Right renal cortex interstitium (tissue), 3 donors: ENCODE results near the gene DNAJB6. TPM values are rescaled to one million over a fixed set of nuclear protein-coding genes. Genes with fewer than 3 reads are reported as not detected.

Source experiments
- DNase-seq, 3 donors: peaks; one replicate each; pipeline ENCODE4 v3.0.0-alpha.2; 2013; ENCODE audit warnings: low read depth in 3 of 3, low spot score in 2 of 3
- polyA plus RNA-seq, 3 donors: library from polyadenylated mRNA; unstranded; fragments of 120-200 nt; gene quantifications; one replicate each; pipeline ENCODE4 v1.2.1, GENCODE V29; 2013; ENCODE audit not compliant: insufficient read length in 3 of 3

Gene DNAJB6
- polyA plus RNA-seq, 3 donors = 158 to 169 (median 166) TPM

GRCh38 chr7:157407512-157408257 lies 70.9 kb downstream of the DNAJB6 start:
- no peak for DNase-seq

GRCh38 chr7:157408258-157409101 lies 71.7 kb downstream of the DNAJB6 start:
- DNase-seq = no peak

- no peak for DNase-seq
Observed at GRCh38 chr7:157409149-157409752, 72.4 kb downstream of the DNAJB6 start.

GRCh38 chr7:157409753-157410727 lies 73.2 kb downstream of the DNAJB6 start:
- no peak for DNase-seq

- no peak for DNase-seq
Observed at GRCh38 chr7:157410831-157411556, 74.2 kb downstream of the DNAJB6 start.

- DNase-seq = no peak
Observed at GRCh38 chr7:157411580-157411979, 74.8 kb downstream of the DNAJB6 start.

- no peak for DNase-seq
Observed at GRCh38 chr7:157412021-157412443, 75.2 kb downstream of the DNAJB6 start.

GRCh38 chr7:157412491-157413180 lies 75.8 kb downstream of the DNAJB6 start:
- no peak for DNase-seq

GRCh38 chr7:157413881-157414701 lies 77.3 kb downstream of the DNAJB6 start:
- DNase-seq = no peak

GRCh38 chr7:157414702-157415096 lies 77.9 kb downstream of the DNAJB6 start:
- no peak for DNase-seq

- no peak for DNase-seq
Observed at GRCh38 chr7:157415486-157415885, 78.7 kb downstream of the DNAJB6 start.

- DNase-seq = no peak
Observed at GRCh38 chr7:157416011-157416410, 79.2 kb downstream of the DNAJB6 start.

- no peak for DNase-seq
Observed at GRCh38 chr7:157418204-157419034, 81.6 kb downstream of the DNAJB6 start.

- no peak for DNase-seq
Observed at GRCh38 chr7:157419035-157419293, 82.2 kb downstream of the DNAJB6 start.

- no peak for DNase-seq
Observed at GRCh38 chr7:157422279-157422678, 85.5 kb downstream of the DNAJB6 start.

- DNase-seq = no peak
Observed at GRCh38 chr7:157423348-157423747, 86.5 kb downstream of the DNAJB6 start.

GRCh38 chr7:157423886-157424565 lies 87.2 kb downstream of the DNAJB6 start:
- DNase-seq = no peak
